HG03378 (cell line): ENCODE results near the gene TNFRSF19.

ENCODE experiments used
- ATAC-seq: cut with Tn5 transposase; IDR thresholded peaks from one replicate; pipeline ENCODE4 v1.9.1; 2021; ENCODE audit warnings: mild to moderate bottlenecking, moderate library complexity; ENCODE audit not compliant: unreplicated experiment

The TNFRSF19 gene

DNA sequence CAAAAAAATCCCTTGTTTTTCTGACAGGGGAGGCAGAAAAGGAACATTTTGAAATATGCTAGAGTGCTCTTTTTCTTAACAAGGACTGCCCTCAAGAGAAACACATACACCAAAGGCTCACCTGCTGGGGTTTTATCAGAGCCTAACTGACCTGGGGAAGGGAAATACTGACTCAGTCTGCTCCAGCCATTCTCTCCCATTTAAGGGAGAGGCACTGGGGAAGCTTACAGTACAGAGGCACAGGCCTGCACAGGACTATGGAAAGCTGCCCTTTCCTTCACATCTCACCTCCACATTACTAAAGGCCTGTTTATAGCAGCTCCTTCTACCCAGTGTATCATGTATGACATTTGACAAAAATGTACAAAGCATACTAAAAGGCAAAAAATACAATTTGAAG lies 30.3 kb downstream of the TNFRSF19 start:
- ATAC-seq = no peak

GRCh38 chr13:23605831-23606230 lies 35.6 kb downstream of the TNFRSF19 start:
- ATAC-seq = no peak

- no peak for ATAC-seq
Measured at GRCh38 chr13:23608138-23608537, 37.9 kb downstream of the TNFRSF19 start.

DNA sequence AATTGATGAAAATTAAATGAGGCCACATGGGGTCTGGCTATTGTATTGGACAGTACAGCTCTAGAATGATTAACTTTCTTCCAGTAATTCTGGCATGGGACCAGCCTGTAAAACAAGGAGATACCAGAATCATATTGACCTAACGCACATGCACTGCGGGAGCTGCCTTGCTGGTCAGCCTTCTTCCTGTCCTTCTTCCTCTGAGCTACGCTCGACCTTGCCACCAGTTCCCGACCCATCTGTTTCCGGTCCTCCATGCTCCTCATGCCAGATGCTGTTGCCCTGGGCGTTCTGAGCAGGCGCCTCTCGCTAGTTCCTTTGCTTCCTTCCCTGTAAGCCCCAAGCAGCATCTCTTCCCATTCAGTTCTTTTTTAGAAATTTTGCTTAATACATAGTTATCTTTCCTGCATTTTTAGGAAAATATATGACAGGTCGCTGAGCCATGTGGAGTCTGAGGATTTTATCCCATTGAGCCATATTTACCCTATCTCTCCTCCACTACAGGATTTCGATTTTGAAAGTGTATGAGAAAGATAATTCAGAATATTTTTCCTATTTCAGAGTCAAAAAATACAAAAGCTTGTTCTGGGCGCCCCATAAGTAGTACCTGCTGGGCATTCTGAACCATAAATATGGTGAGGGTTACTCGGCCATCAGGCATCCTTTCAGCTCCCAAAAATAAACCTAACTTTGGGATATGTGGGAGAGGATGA lies 38.6 kb downstream of the TNFRSF19 start:
- no peak for ATAC-seq

DNA sequence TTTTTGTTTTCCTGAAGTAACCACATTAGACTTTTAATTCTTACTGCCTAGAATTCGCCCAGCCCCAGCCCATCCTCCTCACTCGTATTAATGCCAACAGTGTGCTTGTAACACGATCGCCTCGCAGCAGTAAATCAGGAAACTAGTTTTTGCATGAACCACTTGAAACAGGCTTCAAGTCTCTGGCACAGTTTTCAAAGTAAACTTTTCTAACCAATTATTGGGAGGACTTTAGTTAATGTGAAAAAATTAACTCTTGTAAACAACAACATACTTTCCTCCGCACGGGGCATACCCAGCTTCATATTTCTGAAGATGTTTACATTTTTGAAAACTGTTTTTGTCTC lies 39.2 kb downstream of the TNFRSF19 start:
- ATAC-seq = no peak

DNA sequence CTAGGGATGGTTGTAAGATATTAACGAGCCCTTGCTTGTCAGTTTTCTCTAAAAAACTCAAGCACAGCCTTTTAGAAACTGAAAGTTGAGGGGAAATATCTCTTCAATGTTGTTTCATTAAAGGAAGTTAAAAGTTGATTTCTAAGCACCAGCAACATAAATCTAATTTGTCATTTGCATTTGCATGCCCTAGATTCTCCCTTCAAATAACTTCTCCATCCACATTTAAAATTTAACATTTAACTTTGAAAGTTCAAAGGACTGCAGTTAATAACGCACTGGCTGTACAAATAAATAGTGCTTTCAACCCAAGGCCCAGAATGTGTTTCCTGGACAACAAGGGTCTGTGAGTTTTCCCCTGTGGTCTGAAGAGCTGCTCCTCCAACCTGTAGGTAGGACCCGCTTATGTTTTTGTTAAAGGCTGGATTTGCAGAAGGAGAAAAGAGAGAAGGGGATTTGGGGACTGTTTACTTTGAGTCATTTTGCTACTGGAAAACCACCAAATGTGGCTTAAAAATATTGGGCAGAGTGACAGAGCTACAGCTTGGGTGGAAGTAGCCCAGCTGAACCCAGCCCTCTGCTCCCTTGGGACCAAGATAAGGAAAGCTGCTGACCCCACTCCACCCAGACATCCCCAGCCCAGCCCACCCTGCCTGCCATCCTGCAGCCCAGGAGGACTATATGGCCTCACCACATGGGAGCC lies 39.8 kb downstream of the TNFRSF19 start:
- ATAC-seq = no peak

GRCh38 chr13:23610966-23611491 lies 40.8 kb downstream of the TNFRSF19 start:
- ATAC-seq = no peak

DNA sequence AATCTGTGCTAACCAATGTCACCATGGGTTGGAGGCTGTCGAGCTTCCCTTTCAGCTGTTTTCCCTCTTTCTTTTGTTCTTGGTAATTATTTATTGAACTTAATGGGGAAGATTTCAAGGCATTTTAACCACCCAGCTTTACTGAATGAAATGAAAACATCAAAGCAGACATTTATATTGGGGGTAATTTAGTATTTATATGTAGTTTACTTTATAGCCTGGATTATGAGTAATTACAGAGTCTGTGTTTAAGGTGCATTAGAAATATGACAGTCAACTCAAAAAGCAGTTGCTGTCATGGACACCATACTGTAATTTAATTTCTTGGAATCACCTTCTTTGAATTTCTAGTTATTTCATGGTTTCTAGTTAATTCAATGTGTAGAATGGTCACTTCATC lies 42.0 kb downstream of the TNFRSF19 start:
- no peak for ATAC-seq

DNA sequence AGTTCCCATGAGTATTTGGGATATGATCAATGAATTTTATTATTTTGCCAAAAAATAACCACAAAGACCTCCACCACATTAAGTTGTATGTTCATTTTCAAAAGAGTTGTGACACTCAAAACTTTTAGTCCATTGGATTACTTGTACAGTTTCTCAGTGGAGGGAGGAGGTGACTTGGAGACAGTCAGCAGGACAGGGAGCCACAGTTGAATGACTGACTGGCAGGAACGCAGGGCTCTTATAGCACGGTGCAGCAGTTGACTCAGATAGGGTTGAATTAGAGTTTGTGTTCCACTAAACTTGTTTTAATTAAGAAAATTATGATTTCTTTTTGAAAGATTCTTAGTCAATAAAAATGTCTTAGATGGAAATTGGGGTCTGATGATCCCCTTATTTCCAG lies 42.5 kb downstream of the TNFRSF19 start:
- no peak for ATAC-seq

GRCh38 chr13:23613596-23613995 lies 43.4 kb downstream of the TNFRSF19 start:
- ATAC-seq = no peak

DNA sequence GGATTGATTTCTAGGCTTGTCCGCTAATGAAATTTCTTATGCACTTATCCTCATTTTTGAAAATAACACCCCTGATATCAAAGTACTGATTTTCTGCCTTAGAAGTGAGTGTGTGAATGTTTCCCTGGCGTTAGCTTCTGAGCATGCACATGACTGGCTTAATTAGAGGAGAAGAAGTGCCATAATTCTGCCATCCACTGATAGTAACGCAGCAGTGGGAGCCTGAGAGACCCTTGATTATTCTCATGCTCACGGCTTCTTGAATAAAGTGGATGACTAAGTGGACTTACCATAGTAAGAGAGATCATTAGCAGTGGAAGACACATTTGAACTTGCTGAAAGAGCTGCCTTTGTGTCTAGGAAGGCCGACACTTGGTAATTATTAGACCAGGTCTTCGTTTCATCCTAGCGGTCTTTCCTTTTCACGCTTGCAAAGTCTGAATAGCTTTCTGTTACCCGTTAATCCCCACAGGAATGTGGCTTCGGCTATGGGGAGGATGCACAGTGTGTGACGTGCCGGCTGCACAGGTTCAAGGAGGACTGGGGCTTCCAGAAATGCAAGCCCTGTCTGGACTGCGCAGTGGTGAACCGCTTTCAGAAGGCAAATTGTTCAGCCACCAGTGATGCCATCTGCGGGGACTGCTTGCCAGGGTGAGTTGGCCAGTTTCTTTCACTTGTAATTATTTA lies 45.3 kb downstream of the TNFRSF19 start:
- ATAC-seq = no peak

GRCh38 chr13:23616228-23616627 lies 46.0 kb downstream of the TNFRSF19 start:
- ATAC-seq = no peak

DNA sequence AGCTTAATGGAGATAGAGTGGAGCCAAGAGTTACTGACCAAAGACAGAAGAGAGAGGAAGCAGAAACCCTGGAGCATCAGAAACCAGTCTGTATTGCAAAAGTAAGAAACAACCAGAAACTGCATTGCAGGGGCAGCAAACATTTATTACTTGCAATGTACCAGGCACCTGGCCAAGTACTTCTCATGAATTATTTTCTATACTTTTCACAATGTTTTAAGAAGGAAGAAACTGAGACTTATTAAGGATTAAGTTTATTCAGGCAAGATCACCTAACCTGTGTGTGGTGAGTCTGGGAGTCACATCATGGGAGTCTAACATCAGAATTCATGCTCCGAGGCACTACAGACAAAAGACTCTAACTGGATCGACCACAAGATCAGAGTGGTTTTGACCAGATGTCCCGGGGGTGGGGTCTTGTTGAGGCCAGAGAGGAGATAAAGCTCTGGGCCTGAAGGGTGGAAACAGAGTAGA lies 47.4 kb downstream of the TNFRSF19 start:
- no peak for ATAC-seq

DNA sequence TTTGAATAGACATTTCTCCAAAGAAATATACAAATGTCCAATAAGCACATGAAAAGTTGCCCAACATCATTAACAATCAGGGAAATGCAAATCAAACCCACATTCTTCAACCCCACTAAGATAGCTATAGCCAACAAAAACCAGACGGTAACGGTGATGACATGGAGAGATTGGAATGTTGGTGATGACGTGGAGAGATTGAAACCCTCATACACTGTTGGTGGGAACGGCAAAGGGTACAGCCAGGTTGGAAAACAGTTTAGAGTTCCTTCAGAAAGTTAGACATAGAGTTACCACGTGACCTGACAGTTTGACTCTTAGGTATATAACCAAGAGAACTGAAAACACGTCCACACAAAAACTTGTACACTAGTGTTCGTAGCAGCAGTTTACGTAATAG lies 48.1 kb downstream of the TNFRSF19 start:
- no peak for ATAC-seq

- no peak for ATAC-seq
Measured at GRCh38 chr13:23619068-23619855, 49.0 kb downstream of the TNFRSF19 start.

- no peak for ATAC-seq
Measured at GRCh38 chr13:23620211-23620610, 50.0 kb downstream of the TNFRSF19 start.

- ATAC-seq = no peak
Measured at GRCh38 chr13:23620613-23621315, 50.6 kb downstream of the TNFRSF19 start.

GRCh38 chr13:23621316-23621645 lies 51.1 kb downstream of the TNFRSF19 start:
- peak; percentile 74 for ATAC-seq

DNA sequence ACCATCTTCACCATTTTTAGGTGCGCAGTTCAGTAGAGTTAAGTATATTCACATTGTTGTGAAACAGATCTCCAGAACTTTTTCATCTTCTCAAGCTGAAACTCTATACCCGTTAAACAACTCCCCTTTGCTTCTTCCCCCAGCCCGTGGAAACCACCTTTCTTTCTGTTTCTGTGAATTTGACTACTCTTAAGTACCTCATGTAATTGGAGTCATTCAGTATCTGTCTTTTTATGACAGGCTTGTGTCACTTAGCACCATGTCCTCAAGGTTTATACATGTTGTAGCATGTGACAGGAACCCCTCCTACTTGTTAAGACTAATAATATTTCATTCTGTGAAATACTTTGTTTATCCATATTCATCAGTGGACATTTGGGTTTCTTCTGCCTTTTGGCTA lies 52.8 kb downstream of the TNFRSF19 start:
- ATAC-seq = peak; percentile 50

- no peak for ATAC-seq
Measured at GRCh38 chr13:23623394-23623793, 53.2 kb downstream of the TNFRSF19 start.
